RWPE1 (cell line): Measurements from ENCODE around the gene ACTA1.

Experiments
- CTCF ChIA-PET: fragments of 350-600 bp; sonication (Branson Sonifier 250); formaldehyde crosslinking; extraction: SDS; loops from one replicate; lab custom pipeline; 2021; lab: Yijun Ruan, JAX
- POLR2A ChIA-PET: fragments of 400-600 bp; formaldehyde crosslinking; extraction: SDS; loops from one replicate; lab custom pipeline; 2020; ENCODE audit warnings: antibody characterized with exemption; ENCODE audit not compliant: low non-redundant PET; lab: Yijun Ruan, JAX
- DNase-seq: peaks from one replicate; pipeline ENCODE4 v3.0.0; 2012; ENCODE audit warnings: low spot score
- H3K27ac ChIP-seq: fragments of 450-650 bp; 2 replicates; pipeline ENCODE4 v1.5.1; 2017
- CTCF ChIP-seq: fragments of 450-650 bp; conservative IDR thresholded peaks from 2 replicates; pipeline ENCODE4 v1.5.1; 2017; ENCODE audit warnings: low read depth, mild to moderate bottlenecking

The ACTA1 gene

DNA sequence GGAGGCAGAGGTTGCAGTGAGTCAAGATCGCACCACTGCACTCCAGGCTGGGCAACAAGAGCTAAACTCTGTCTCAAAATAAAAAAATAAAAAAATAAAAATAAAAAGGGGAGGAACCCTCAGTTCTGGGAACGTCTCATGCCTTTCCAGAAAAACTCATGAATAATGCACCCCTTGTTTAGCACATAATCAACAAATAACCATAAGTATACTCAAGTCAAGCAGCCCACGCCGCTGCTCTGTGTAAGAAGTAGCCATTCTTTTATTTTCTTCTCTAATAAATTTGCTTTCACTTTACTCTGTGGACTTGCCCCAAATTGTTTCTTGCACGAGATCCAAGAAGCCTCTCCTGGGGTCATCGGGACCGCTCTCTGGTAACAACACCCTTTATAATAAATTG lies 14.5 kb upstream of the ACTA1 start:
- TF ChIP-seq CTCF = no peak
- ChIA-PET POLR2A (no interaction called here), CTCF (no interaction called here)
- DNase-seq = no peak
- H3K27ac ChIP-seq = no peak overlapping the region

DNA sequence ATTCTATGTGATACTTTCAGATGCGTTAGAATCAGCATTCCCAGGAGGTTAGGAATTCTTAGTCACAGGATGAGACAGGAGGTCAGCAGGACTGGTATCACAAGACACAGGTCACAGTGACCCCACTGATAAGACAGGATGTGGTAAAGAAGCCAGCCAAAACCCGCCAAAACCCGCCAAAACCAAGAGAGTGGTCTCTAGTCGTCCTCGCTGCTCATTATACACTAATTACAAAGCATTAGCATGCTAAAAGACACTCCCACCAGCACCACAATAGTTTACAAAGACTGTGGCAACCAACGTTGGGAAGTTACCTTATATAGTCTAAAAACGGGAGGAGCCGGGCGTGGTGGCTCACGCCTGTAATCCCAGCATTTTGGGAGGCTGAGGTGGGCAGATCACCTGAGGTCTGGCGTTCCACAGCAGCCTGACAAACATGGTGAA lies 13.9 kb upstream of the ACTA1 start:
- ChIA-PET CTCF (interaction anchor here (0.6 kb wide), 2 partner anchors 189 to 472 kb away, joined by 3 to 4 read pairs; no protein-coding TSS in a partner anchor), POLR2A (no interaction called here)
- no peak for TF ChIP-seq CTCF
- DNase-seq = no peak
- no peak overlapping the region for H3K27ac ChIP-seq

GRCh38 chr1:229445828-229446227 lies 11.9 kb upstream of the ACTA1 start:
- no peak for TF ChIP-seq CTCF
- H3K27ac ChIP-seq = no peak overlapping the region
- POLR2A ChIA-PET = no interaction called here
- CTCF ChIA-PET = interaction anchor here (0.7 kb wide), 1 partner anchor 36 kb away, joined by 9 read pairs; no protein-coding TSS in a partner anchor
- DNase-seq = no peak

DNA sequence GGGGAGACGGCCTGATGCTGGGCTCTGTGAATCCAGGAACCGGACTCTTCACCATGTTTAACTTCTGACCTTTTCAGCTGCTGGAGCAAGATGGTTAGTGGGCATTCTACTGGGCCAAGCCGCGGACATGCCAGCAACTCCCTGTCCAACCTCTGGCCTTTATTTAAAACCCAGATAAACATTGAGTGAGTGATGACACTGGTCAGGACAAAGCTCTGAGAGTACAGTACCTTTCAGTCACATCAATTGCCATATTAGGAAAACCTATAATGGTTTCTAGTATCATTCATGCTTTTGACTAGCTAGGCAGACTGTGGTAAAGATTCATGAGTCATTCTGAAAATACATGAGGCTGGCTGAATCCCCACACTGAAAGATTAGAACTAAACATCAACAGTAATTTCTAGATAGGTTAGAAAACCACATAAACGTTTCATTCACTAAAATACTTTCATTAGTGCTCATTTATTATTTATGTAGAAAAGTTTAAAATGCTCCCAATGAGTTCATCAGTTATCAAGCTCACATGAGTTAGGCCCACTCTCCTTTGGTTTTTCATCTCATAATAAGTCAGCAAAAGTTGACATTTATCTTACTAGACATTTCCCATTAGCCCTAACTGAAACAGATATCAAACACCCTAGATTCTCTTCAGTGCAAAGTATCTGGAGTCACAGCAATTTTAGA lies 7.1 kb upstream of the ACTA1 start:
- ChIA-PET CTCF (interaction anchor here (0.6 to 1.0 kb wide), 2 partner anchors 11 to 542 kb away, joined by 3 to 5 read pairs; no protein-coding TSS in a partner anchor), POLR2A (no interaction called here)
- no peak for DNase-seq
- no peak overlapping the region for H3K27ac ChIP-seq
- TF ChIP-seq CTCF = no peak

GRCh38 chr1:229438021-229438420 lies 4.1 kb upstream of the ACTA1 start:
- POLR2A ChIA-PET = no interaction called here

GRCh38 chr1:229437443-229437842 lies 3.5 kb upstream of the ACTA1 start:
- DNase-seq = no peak
- no peak overlapping the region for H3K27ac ChIP-seq
- CTCF ChIA-PET = no interaction called here
- POLR2A ChIA-PET = no interaction called here
- TF ChIP-seq CTCF = no peak

More at GRCh38 chr1:229438021-229438420, 4.1 kb upstream of the ACTA1 start:
- no peak for TF ChIP-seq CTCF
- H3K27ac ChIP-seq = no peak overlapping the region
- CTCF ChIA-PET = no interaction called here
- DNase-seq = no peak
